ENCODE measurements around the gene ADCY10. TPM values are rescaled to one million over a fixed set of nuclear protein-coding genes. Genes with fewer than 3 reads are reported as not detected.
"Not testable (repeated sequence)": the region's sequence is repeated elsewhere in the genome, so short reads cannot be mapped to it uniquely, and the experiment has no call there.

The ADCY10 gene
- total RNA-seq, 3 donors from 2014 or later: under 0.01 to 0.16 (median 0.15) TPM

DNA sequence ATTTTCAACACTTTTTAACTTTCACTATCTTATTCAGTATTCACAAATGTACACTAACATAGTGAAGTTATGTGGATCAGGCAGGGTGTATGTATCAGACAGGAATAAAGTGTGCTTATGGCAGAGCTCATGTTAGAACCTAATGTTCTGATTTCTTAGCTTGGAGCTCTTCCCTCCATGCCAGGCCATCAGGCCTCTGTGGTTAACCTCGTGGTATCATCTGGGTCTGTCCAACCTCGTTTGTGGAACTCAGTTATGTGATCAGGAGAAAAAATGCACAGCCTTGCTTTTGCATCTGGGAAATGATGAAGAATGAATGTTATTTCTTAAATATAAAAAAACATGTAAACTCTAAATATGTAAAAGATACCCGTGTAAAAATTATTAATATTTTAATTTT lies 105.2 kb downstream of the ADCY10 start:
- no peak for DNase-seq (ENCODE audit: low spot score in 2 of 2)
- intact Hi-C loops (cut with DNase I; ENCODE audit: low total_unique reads): loop anchor here (10.0 kb wide), 1 partner anchor 84 kb away; the partner anchor contains the start of gene MPZL1
- H3K4me1 ChIP-seq: no peaks in the 10 kb centered on the region
- no peak overlapping the region for H3K27ac ChIP-seq
- TF ChIP-seq, protein P1, sequence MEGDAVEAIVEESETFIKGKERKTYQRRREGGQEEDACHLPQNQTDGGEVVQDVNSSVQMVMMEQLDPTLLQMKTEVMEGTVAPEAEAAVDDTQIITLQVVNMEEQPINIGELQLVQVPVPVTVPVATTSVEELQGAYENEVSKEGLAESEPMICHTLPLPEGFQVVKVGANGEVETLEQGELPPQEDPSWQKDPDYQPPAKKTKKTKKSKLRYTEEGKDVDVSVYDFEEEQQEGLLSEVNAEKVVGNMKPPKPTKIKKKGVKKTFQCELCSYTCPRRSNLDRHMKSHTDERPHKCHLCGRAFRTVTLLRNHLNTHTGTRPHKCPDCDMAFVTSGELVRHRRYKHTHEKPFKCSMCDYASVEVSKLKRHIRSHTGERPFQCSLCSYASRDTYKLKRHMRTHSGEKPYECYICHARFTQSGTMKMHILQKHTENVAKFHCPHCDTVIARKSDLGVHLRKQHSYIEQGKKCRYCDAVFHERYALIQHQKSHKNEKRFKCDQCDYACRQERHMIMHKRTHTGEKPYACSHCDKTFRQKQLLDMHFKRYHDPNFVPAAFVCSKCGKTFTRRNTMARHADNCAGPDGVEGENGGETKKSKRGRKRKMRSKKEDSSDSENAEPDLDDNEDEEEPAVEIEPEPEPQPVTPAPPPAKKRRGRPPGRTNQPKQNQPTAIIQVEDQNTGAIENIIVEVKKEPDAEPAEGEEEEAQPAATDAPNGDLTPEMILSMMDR (IDR thresholded peaks at IDR 0.05): no peak
- TF ChIP-seq POLR2AphosphoS5 (IDR thresholded peaks at IDR 0.05) (no peak), POLR2A (IDR thresholded peaks at IDR 0.05) (no peak)
- H3K9me3 ChIP-seq: no peaks in the 10 kb centered on the region
- H3K36me3 ChIP-seq: no peaks in the 10 kb centered on the region
- no peaks in the 10 kb centered on the region for H3K27me3 ChIP-seq
- H3K4me3 ChIP-seq: no peak overlapping the region

DNA sequence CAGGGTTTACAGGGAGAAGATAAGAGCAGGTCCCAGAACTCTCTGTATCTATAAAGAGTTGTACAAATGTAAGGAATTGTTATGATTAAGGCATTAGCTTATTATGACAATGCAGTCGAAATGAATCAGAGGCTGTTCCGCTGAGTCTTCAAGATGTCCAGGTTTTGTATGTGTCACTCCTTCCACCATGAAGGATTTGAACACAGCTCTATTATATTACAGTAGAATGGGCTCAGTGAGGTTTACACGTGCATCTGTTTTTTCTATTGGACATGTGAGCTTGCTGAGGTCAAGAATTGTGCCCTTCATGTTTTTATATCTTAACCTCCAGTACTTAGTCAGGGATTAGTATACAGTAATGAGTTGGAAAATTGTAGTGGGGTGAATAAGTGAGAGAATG lies 105.8 kb downstream of the ADCY10 start:
- peaks cover 0 to 1% of the 10 kb centered on the region in 2 donors for H3K4me1 ChIP-seq
- H3K27ac ChIP-seq: no peak overlapping the region
- no peak for TF ChIP-seq POLR2AphosphoS5 (IDR thresholded peaks at IDR 0.05)
- no peak for DNase-seq (ENCODE audit: low spot score in 2 of 2)
- no peaks in the 10 kb centered on the region for H3K9me3 ChIP-seq
- H3K36me3 ChIP-seq: no peaks in the 10 kb centered on the region
- no peak overlapping the region for H3K4me3 ChIP-seq
- H3K27me3 ChIP-seq: no peaks in the 10 kb centered on the region
- intact Hi-C loops (cut with DNase I; ENCODE audit: low total_unique reads): loop anchor here (10.0 kb wide), 1 partner anchor 83 kb away; the partner anchor contains the start of gene MPZL1

DNA sequence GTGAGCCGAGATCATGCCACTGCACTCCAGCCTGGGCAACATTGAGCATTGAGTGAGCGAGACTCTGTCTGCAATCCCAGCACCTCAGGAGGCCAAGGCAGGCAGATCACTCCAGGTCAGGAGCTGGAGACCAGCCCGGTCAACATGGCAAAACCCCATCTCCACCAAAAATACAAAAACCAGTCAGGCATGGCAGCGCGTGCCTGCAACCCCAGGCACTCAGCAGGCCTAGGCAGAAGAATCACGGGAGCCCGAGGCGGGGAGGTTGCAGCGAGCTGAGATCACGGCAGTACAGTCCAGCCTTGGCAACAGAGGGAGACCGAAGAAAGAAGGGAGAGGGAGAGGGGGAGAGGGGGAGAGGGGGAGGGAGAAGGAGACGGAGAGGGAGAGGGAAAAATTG lies 107.3 kb downstream of the ADCY10 start:
- intact Hi-C loops (cut with DNase I; ENCODE audit: low total_unique reads): loop anchor here (10.0 kb wide), 1 partner anchor 82 kb away; the partner anchor contains the start of gene MPZL1
- not testable (repeated sequence) for DNase-seq (ENCODE audit: low spot score in 2 of 2); H3K4me3 ChIP-seq; H3K27ac ChIP-seq; H3K9me3 ChIP-seq; H3K27me3 ChIP-seq; H3K36me3 ChIP-seq; H3K4me1 ChIP-seq

GRCh38 chr1:167806235-167806634 lies 107.7 kb downstream of the ADCY10 start:
- intact Hi-C loops (cut with DNase I; ENCODE audit: low total_unique reads): loop anchor here (10.0 kb wide), 1 partner anchor 81 kb away; the partner anchor contains the start of gene MPZL1
- not testable (repeated sequence) for H3K4me1 ChIP-seq; DNase-seq (ENCODE audit: low spot score in 2 of 2); H3K4me3 ChIP-seq; H3K27me3 ChIP-seq; H3K36me3 ChIP-seq; H3K9me3 ChIP-seq; H3K27ac ChIP-seq

DNA sequence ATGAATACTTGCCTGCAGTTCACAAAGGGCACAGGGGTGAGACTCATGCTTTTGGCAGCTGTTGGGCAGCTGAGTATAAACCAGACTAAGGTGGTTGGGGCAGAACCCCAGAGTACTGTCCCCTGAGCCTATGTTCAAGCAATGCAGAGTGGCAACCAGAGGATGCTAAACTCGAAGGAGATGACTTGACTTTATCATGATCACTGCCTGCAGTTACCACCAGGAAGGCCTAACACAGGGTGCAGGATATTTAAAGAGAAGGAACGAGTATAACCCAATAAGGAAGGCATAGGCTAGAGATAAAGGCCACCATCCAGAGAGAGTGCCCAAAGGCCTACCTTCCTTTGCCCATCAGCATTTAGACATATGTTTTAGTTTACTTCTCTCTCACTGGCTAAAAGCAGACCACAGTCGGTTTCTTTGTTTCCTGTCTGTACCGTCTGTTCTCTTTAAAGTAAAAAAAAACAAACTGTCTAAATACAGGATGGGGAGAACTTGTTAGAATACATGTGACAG lies 108.8 kb downstream of the ADCY10 start:
- TF ChIP-seq, protein P1 (IDR thresholded peaks at IDR 0.05): no peak
- TF ChIP-seq POLR2A (IDR thresholded peaks at IDR 0.05) (no peak), POLR2AphosphoS5 (IDR thresholded peaks at IDR 0.05) (no peak)
- intact Hi-C loops (cut with DNase I; ENCODE audit: low total_unique reads): loop anchor here (10.0 kb wide), 1 partner anchor 80 kb away; the partner anchor contains the start of gene MPZL1
- no peaks in the 10 kb centered on the region for H3K36me3 ChIP-seq
- no peak overlapping the region for H3K27ac ChIP-seq
- H3K4me3 ChIP-seq: no peak overlapping the region
- no peak for DNase-seq (ENCODE audit: low spot score in 2 of 2)
- no peaks in the 10 kb centered on the region for H3K27me3 ChIP-seq
- H3K4me1 ChIP-seq: peaks cover 0 to 4% of the 10 kb centered on the region in 2 donors
- H3K9me3 ChIP-seq: no peaks in the 10 kb centered on the region

GRCh38 chr1:167803358-167804207 lies 110.4 kb downstream of the ADCY10 start:
- H3K27me3 ChIP-seq: no peaks in the 10 kb centered on the region
- TF ChIP-seq POLR2A (IDR thresholded peaks at IDR 0.05): no peak
- TF ChIP-seq, protein P1 (IDR thresholded peaks at IDR 0.05): peak; percentile 91 to 95 (median 95)
- TF ChIP-seq POLR2AphosphoS5 (IDR thresholded peaks at IDR 0.05): peak; percentile 77 to 89 (median 84)
- no peak overlapping the region for H3K27ac ChIP-seq
- H3K4me3 ChIP-seq: no peak overlapping the region
- intact Hi-C loops (cut with DNase I; ENCODE audit: low total_unique reads): loop anchor here (10.0 kb wide), 1 partner anchor 79 kb away; the partner anchor contains the start of gene MPZL1
- H3K4me1 ChIP-seq: peaks cover 0 to 4% of the 10 kb centered on the region in 2 donors
- H3K36me3 ChIP-seq: no peaks in the 10 kb centered on the region
- H3K9me3 ChIP-seq: no peaks in the 10 kb centered on the region
- peak; percentile 85 to 90 for DNase-seq (ENCODE audit: low spot score in 2 of 2)
